T follicular helper cell (primary cell): ENCODE results near the gene KIAA0753.

Experiments
- DNase-seq: peaks from one replicate; pipeline ENCODE4 v3.0.0-alpha.2; 2020; ENCODE audit warnings: low read depth

The KIAA0753 gene

GRCh38 chr17:6569370-6570285 lies 70.9 kb downstream of the KIAA0753 start:
- no peak for DNase-seq

GRCh38 chr17:6568184-6568758 lies 72.2 kb downstream of the KIAA0753 start:
- no peak for DNase-seq

GRCh38 chr17:6567528-6568183 lies 72.9 kb downstream of the KIAA0753 start:
- DNase-seq = no peak

DNA sequence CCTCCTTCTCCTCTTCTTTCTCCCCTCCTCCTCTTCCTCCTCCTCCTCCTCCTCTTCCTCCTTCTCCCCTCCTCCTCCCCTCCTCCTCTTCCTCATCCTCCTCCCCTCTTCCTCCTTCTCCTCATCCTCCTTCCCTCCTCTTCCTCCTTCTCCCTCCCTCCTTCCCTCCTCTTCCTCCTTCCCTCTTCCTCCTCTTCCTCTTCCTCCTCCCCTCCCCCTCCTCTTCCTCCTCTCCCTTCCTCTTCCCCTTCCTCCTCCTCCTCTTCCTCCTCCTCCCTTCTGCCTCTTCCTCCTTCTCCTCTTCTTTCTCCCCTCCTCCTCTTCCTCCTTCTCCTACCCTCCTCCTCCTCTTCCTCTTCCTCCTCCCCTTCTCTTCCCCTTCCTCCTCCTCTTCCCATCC lies 79.1 kb downstream of the KIAA0753 start:
- no peak for DNase-seq

DNA sequence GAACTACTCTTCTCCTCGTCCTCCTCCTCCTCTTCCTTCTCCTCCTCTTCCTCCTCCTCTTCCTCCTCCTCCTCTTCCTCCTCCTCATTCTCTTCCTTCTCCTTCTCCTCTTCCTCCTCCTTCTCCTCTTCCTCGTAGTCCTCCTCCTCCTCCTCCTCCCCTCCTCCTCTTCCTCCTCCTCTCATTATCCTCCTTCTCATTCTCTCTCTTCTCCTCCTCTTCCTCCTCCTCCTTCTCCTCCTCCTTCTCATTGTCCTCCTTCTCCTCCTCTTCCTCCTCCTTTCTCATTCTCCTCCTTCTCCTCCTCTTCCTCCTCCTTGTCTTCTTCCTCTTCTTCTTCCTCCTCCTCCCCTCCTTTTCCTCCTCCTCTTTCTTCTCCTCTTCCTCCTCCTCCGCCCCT lies 80.0 kb downstream of the KIAA0753 start:
- no peak for DNase-seq

DNA sequence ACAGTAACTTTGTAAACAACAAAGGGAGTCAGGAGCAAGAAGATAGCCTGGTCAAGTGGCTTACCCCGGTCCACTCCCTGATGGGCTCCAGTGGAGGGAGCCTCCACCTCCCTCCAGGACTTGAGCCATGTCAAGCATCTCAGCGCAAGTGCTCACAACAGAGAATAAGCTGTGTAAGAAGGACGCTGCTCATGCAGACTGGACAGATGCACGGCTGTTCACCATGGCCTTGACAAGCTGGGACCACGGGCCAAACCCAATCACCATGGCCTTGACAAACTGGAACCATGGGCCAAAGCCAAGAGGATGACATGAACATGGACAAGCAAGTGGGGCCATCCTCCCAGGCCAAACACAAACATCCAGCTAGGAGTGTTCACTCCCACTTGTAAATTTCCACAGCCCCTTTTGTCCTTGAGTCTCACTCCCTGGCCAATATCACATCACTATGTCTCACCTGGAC lies 80.7 kb downstream of the KIAA0753 start:
- DNase-seq = no peak

GRCh38 chr17:6558932-6559752 lies 81.4 kb downstream of the KIAA0753 start:
- DNase-seq = no peak

DNA sequence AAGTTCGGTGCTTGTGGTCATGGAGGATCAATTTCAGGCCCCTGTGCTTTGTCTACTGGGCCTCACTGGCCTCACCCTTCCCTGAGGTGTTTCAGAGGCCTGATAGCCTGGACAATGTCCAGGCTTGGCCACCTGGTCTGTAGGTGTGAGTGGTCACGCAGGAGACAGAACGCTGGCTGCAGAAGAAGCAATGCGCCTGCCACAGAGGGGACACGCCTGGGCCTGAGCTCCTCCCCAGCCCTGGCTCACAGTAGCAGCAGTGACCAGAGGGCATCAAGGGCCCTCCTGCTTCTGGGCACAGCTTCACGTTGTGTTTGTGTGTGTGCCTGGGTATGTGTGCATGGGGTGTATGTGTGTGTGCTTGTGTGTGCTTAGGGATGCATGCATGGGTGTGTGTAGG lies 82.2 kb downstream of the KIAA0753 start:
- DNase-seq = no peak

DNA sequence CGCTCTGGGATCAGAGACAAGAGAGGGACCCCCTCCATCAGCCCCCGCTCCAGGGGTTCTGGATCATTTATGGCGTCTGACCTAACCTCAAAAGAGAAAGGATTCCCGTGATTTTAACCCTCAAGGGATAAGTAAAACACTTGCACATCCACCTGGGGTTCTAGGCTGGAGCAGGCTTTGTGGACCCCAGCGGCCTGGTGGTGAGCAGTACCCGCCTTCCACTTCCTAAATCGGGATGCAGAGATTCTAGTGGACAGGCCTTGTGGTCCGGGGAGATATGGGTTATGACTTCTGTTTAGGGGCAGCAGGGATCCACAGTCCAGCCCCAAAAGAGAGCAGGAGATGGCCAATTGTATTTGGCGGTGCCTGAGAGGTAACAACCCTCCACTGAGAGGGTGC lies 83.5 kb downstream of the KIAA0753 start:
- DNase-seq = no peak

GRCh38 chr17:6556121-6557039 lies 84.1 kb downstream of the KIAA0753 start, which contains the start of gene PITPNM3:
Gene PITPNM3 (minus strand): TSS chr17:6556555. CDS start chr17:6556406, 149 bp downstream.
- no peak for DNase-seq

DNA sequence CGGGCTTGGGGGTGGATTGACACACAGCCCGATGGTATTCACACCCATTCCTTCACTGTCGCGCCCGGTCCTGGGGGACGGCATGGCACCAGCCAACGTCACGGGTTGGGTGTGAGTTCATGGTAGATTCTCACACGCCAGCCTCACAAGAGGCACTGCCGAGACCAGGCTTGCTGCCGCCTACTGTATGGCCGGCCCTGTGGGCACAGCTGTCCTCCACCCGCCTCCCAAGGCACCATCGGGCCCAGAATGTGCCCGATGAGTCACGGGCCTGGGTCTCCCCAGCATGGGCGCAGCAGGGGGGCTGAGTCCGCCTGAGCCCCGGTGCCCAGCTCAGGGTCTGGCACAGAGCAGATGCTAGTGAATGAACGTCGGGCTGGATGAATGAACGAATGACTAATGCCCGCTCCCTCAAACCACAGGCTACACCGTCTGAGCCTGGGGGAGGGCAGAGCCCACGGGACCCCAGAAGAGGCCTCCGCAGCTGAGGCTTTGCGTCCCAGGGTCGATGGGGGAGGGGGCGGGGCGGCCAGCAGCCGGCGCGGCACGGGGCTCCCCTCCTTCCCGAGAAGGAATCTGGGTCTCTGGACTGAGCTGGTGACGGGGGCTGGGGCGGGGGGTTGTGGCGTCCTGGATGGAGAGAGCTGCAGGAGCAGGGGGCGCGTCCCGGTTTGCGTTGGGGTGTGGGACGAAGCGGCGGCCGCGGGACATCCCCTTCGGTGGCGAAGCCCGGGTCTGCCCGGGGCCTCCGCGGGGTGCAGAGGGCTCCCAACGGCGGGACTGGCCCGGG lies 85.0 kb downstream of the KIAA0753 start:
- no peak for DNase-seq

DNA sequence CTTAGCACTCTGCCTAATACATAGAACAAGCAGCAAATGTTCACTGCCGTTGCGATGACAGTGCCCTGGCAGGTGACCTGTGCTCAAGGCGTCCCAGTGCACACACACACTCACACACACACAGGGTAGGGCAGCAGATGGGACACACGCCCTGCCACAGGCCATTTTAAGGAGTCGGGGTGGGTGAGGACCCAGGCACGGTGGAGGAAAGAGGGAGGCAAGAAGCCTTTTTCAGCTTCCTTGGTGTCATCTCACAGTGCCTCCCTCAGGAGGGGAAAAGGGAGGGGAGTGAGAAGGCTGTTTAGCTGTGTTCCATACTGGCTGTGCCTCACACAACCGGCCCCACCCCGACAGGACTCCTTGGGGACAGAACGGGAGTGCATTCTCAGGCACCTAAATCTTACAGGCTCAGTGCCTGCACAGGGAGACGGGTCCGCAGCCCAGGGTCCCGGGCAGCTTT lies 85.6 kb downstream of the KIAA0753 start:
- DNase-seq = no peak

DNA sequence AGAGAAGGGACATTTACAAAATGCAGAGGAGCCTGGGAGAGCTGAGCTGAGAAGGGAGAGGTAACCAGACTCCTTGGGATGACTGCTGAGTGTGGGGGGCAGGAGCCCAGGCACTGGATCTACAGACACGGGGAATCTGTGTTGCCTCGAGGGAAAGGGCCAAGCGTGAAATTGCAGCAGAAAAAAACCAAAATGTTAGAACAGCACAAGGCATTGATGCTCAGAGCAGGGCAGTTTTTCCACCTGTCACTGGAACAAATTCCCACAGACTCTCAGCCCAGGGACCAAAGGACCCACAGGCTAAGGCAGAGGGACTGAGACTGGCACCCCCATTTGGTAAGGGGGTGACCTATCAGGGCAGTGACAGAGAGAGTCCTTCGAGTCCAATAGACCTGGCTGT lies 86.2 kb downstream of the KIAA0753 start:
- no peak for DNase-seq

GRCh38 chr17:6551869-6552531 lies 88.5 kb downstream of the KIAA0753 start:
- DNase-seq = no peak

DNA sequence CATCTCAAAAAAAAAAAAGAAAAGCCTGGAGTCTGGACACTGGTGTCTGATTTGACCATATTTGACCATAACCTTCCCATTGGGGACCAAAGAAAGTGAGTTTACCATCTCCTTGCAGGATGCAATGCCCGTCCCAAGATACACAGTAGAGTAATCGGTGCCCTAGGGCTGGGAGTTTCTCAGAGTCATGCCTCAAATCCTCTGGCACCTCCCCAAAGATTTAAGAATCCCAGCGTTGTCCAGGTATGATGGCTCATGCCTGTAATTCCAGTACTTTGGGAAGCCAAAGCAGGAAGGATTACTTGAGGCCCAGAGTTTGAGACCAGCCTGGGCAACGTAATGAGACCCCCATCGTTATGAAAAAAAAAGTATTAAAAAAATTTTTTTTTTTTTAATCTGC lies 89.2 kb downstream of the KIAA0753 start:
- DNase-seq = no peak

- DNase-seq = no peak
Observed at GRCh38 chr17:6549384-6550036, 91.0 kb downstream of the KIAA0753 start.

DNA sequence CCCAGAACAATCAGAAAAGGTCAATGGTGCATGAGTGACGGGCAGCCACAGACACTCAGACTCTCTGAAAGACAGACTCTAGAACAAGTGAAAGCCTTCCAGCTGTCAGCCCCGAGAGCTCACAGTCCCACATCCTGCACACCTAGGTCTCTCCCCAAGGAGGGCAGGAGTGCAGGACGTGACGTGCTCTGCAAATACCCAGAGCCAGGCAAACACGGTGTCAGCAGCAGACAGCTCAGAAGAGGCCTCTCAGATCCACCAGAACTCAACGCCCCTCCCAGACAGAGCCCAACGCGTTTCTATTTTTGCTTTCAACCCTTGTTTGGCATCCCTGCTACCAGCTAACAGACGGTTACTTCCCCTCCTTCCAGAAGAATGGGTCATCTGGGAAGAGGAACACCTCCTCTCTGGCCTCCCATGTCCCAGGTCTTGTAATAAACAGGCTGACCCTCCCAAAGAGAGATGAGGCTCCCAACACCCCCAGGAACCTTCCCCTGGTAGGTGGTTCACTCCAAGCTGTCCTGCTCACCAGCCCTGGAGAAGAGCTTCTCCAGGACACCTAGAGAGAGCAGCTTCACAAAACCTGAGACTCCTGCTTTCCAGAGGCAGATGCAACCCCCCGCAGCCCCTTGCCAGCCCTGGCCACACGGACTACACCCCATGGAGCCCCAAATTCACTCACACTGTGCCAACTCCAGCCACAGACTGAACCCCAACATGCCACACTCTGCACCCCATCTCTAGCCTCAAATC lies 91.8 kb downstream of the KIAA0753 start:
- no peak for DNase-seq

GRCh38 chr17:6548034-6548433 lies 92.5 kb downstream of the KIAA0753 start:
- DNase-seq = no peak
